H9 (cell line): Measurements from ENCODE around the gene CCBE1. TPM values are rescaled to one million over a fixed set of nuclear protein-coding genes. Genes with fewer than 3 reads are reported as not detected.

ENCODE experiments used
- DNase-seq: peaks from one replicate; pipeline ENCODE4 v3.0.0-alpha.2; 2017
- H2AFZ ChIP-seq: one replicate; pipeline ENCODE4 v1.6.1; 2013; ENCODE audit warnings: mild to moderate bottlenecking, low read length, control low read depth, moderate library complexity
- H2AK5ac ChIP-seq: 2 replicates; pipeline ENCODE4 v1.6.1; 2013; ENCODE audit warnings: low read length, control low read depth, mixed read lengths; ENCODE audit not compliant: insufficient read length
- H2BK120ac ChIP-seq: one replicate; pipeline ENCODE4 v1.6.1; 2013; ENCODE audit warnings: low read depth, mild to moderate bottlenecking, low read length, control low read depth, inconsistent platforms; ENCODE audit not compliant: poor library complexity, severe bottlenecking
- H2BK12ac ChIP-seq: 2 replicates; pipeline ENCODE4 v1.6.1; 2013; ENCODE audit warnings: low read length, control low read depth, mixed read lengths, low read depth; ENCODE audit not compliant: insufficient read length
- H2BK15ac ChIP-seq: 2 replicates; pipeline ENCODE4 v1.6.1; 2013; ENCODE audit warnings: low read depth, low read length, control low read depth
- H2BK20ac ChIP-seq: one replicate; pipeline ENCODE4 v1.6.1; 2013; ENCODE audit warnings: low read depth, mild to moderate bottlenecking, low read length, control low read depth, inconsistent platforms; ENCODE audit not compliant: poor library complexity, severe bottlenecking
- H2BK5ac ChIP-seq: 2 replicates; pipeline ENCODE4 v1.6.1; 2013; ENCODE audit warnings: low read length, control low read depth, mixed read lengths; ENCODE audit not compliant: insufficient read length
- H3K14ac ChIP-seq: 2 replicates; pipeline ENCODE4 v1.6.1; 2013; ENCODE audit warnings: low read length, control low read depth; ENCODE audit not compliant: insufficient read depth
- H3K18ac ChIP-seq: 2 replicates; pipeline ENCODE4 v1.6.1; 2013; ENCODE audit warnings: low read depth, mild to moderate bottlenecking, mixed read lengths, low read length, control low read depth; ENCODE audit not compliant: insufficient read length
- H3K23ac ChIP-seq: 2 replicates; pipeline ENCODE4 v1.6.1; 2013; ENCODE audit warnings: low read length, control low read depth, mixed read lengths, low read depth; ENCODE audit not compliant: insufficient read length
- H3K23me2 ChIP-seq: 2 replicates; pipeline ENCODE4 v1.6.1; 2013; ENCODE audit warnings: low read depth, mild to moderate bottlenecking, mixed read lengths, low read length, control low read depth; ENCODE audit not compliant: insufficient read length, poor library complexity, severe bottlenecking
- H3K27ac ChIP-seq: 2 replicates; pipeline ENCODE4 v1.5.1; 2013; ENCODE audit warnings: low read length, control low read depth, mixed read lengths, low read depth; ENCODE audit not compliant: insufficient read length
- H3K27me3 ChIP-seq: 2 replicates; pipeline ENCODE4 v1.6.1; 2013; ENCODE audit warnings: low read length, control low read depth, inconsistent platforms; ENCODE audit not compliant: insufficient read depth
- H3K4ac ChIP-seq: 2 replicates; pipeline ENCODE4 v1.6.1; 2013; ENCODE audit warnings: low read depth, mild to moderate bottlenecking, control low read depth, inconsistent platforms, low read length, moderate library complexity
- H3K4me1 ChIP-seq: 2 replicates; pipeline ENCODE4 v1.6.1; 2013; ENCODE audit warnings: low read length, control low read depth, inconsistent platforms; ENCODE audit not compliant: insufficient read depth
- H3K4me2 ChIP-seq: 2 replicates; pipeline ENCODE4 v1.6.1; 2013; ENCODE audit warnings: low read length, control low read depth, mixed read lengths; ENCODE audit not compliant: insufficient read length, insufficient read depth
- H3K56ac ChIP-seq: 2 replicates; pipeline ENCODE4 v1.6.1; 2013; ENCODE audit warnings: low read depth, mild to moderate bottlenecking, mixed read lengths, low read length, control low read depth; ENCODE audit not compliant: insufficient read length
- H3K79me1 ChIP-seq: 2 replicates; pipeline ENCODE4 v1.6.1; 2013; ENCODE audit warnings: low read depth, mild to moderate bottlenecking, moderate library complexity, low read length, control low read depth, inconsistent platforms; ENCODE audit not compliant: insufficient read depth, poor library complexity, severe bottlenecking
- H3K79me2 ChIP-seq: 2 replicates; pipeline ENCODE4 v1.6.1; 2013; ENCODE audit warnings: low read length, control low read depth, inconsistent platforms; ENCODE audit not compliant: insufficient read depth
- H3K9ac ChIP-seq: 2 replicates; pipeline ENCODE4 v1.6.1; 2013; ENCODE audit warnings: low read length, control low read depth, mixed read lengths; ENCODE audit not compliant: insufficient read length; ENCODE audit errors: extremely low read depth
- H3K9me3 ChIP-seq: one replicate; pipeline ENCODE4 v1.6.1; 2013; ENCODE audit warnings: low read depth, low read length, inconsistent platforms; ENCODE audit not compliant: control insufficient read depth
- H3T11ph ChIP-seq: one replicate; pipeline ENCODE4 v1.6.1; 2013; ENCODE audit warnings: mild to moderate bottlenecking, low read length, control low read depth, inconsistent platforms
- H4K20me1 ChIP-seq: one replicate; pipeline ENCODE4 v1.6.1; 2013; ENCODE audit not compliant: control insufficient read depth, insufficient read length, insufficient read depth
- H4K5ac ChIP-seq: 2 replicates; pipeline ENCODE4 v1.6.1; 2013; ENCODE audit warnings: low read depth, mild to moderate bottlenecking, mixed read lengths, low read length, control low read depth; ENCODE audit not compliant: insufficient read length
- H4K8ac ChIP-seq: replicated peaks from 2 replicates; pipeline ENCODE4 v1.6.1; 2013; ENCODE audit warnings: low read length, control low read depth, mixed read lengths, low read depth; ENCODE audit not compliant: insufficient read length
- H4K91ac ChIP-seq: 2 replicates; pipeline ENCODE4 v1.6.1; 2013; ENCODE audit warnings: low read depth, mild to moderate bottlenecking, moderate library complexity, mixed read lengths, low read length, control low read depth; ENCODE audit not compliant: insufficient read length
- H3K27ac Mint-ChIP-seq, 3 experiments: 2 replicates in 2 of 3; 3 replicates in 1 of 3; pipeline ENCODE4 v1.8.0; 2020 to 2021; ENCODE audit warnings: mixed read lengths in 3 of 3, mild to moderate bottlenecking in 1 of 3, moderate library complexity in 1 of 3
- H3K27me3 Mint-ChIP-seq: 2 replicates; pipeline ENCODE4 v1.8.0; 2021; ENCODE audit warnings: low read depth, mild to moderate bottlenecking, moderate library complexity, mixed read lengths
- H3K36me3 Mint-ChIP-seq, 3 experiments: 2 replicates in 2 of 3; 3 replicates in 1 of 3; pipeline ENCODE4 v1.8.0; 2020 to 2021; ENCODE audit warnings: low read depth in 3 of 3, mixed read lengths in 3 of 3; ENCODE audit not compliant: insufficient read depth in 1 of 3
- H3K4me1 Mint-ChIP-seq, 2 experiments: 2 replicates each; pipeline ENCODE4 v1.8.0; 2020; ENCODE audit warnings: mixed read lengths in 2 of 2
- H3K4me3 Mint-ChIP-seq, 2 experiments: 2 replicates in 1 of 2; 3 replicates in 1 of 2; pipeline ENCODE4 v1.8.0; 2020 to 2021; ENCODE audit warnings: mild to moderate bottlenecking in 2 of 2, mixed read lengths in 2 of 2, moderate library complexity in 1 of 2
- H3K9me3 Mint-ChIP-seq, 2 experiments: 2 replicates in 1 of 2; 3 replicates in 1 of 2; pipeline ENCODE4 v1.8.0; 2020; ENCODE audit warnings: mild to moderate bottlenecking in 2 of 2, mixed read lengths in 2 of 2, moderate library complexity in 1 of 2
- WGBS: extraction: QIAGEN DNeasy Blood & Tissue Kit; methylation state at CpG from one replicate; pipeline ENCODE4 v1.1.7; 2013; ENCODE audit warnings: missing lambda C conversion rate, low lambda C conversion rate, mixed read lengths; ENCODE audit not compliant: insufficient read length; ENCODE audit errors: extremely low coverage; 5-methylcytosine and 5-hydroxymethylcytosine counted together
- total RNA-seq: library from RNA; stranded (reverse); gene quantifications from 2 replicates; pipeline ENCODE4 v1.2.1, GENCODE V29; 2021
- TF ChIP-seq, protein P1 (sequence below): fragments of 200-600 bp; sonication (generic); conservative IDR thresholded peaks from 3 replicates; pipeline ENCODE4 v1.8.0; 2021; ENCODE audit warnings: antibody characterized with exemption, mild to moderate bottlenecking

Gene CCBE1
- total RNA-seq, 1 experiment from 2014 or later: 0.39 TPM

DNA sequence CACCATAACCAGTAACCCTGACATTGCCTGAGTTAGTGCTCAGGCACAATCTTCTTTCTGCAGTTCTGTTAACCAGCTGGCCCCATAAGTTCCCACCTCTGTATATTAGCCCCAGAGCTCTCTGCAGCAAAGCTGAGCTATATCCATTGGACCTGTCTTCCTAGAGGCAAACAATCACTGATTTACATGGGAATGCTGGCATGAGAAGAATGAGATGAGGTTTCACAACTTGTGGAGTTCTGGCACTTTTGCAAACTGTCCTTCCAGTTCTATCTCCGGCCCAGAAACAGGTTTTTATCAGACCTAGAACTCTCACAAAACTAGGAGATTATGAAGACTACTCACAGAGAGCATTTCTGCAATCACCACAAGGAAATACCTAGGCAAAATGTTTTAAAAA is 7.9 kb upstream of the CCBE1 start:
- no peak overlapping the region for H2BK120ac ChIP-seq
- H3K27me3 ChIP-seq: no peaks in the 10 kb centered on the region
- H3K14ac ChIP-seq: no peak overlapping the region
- no peak overlapping the region for H3K9ac ChIP-seq
- no peak overlapping the region for H3K4me3 Mint-ChIP-seq
- H2BK12ac ChIP-seq: no peak overlapping the region
- H4K8ac ChIP-seq: no peak overlapping the region
- no peaks in the 10 kb centered on the region for H3K79me1 ChIP-seq
- no peak overlapping the region for H3K4ac ChIP-seq
- H3K4me1 Mint-ChIP-seq: peaks cover 30 to 35% of the 10 kb centered on the region in 2 experiments
- no peak overlapping the region for H2BK5ac ChIP-seq
- no peak for DNase-seq
- H3K56ac ChIP-seq: no peak overlapping the region
- no peak overlapping the region for H3K18ac ChIP-seq
- H3K23me2 ChIP-seq: no peaks in the 10 kb centered on the region
- H3K23ac ChIP-seq: no peak overlapping the region
- no peak overlapping the region for H2BK20ac ChIP-seq
- no peaks in the 10 kb centered on the region for H4K20me1 ChIP-seq
- no CpG with 5 or more reads among the region's 1 CpG for WGBS
- H2BK15ac ChIP-seq: no peak overlapping the region
- no peak overlapping the region for H4K5ac ChIP-seq
- no peak overlapping the region for H4K91ac ChIP-seq
- no peaks in the 10 kb centered on the region for H3K9me3 ChIP-seq
- H3K36me3 Mint-ChIP-seq: no peaks in the 10 kb centered on the region
- H3T11ph ChIP-seq: no peak overlapping the region
- H2AFZ ChIP-seq: no peak overlapping the region
- H3K27ac Mint-ChIP-seq: no peak overlapping the region
- no peak overlapping the region for H3K4me2 ChIP-seq
- peaks cover 7% of the 10 kb centered on the region for H3K27me3 Mint-ChIP-seq
- H3K79me2 ChIP-seq: no peaks in the 10 kb centered on the region
- TF ChIP-seq, protein P1, sequence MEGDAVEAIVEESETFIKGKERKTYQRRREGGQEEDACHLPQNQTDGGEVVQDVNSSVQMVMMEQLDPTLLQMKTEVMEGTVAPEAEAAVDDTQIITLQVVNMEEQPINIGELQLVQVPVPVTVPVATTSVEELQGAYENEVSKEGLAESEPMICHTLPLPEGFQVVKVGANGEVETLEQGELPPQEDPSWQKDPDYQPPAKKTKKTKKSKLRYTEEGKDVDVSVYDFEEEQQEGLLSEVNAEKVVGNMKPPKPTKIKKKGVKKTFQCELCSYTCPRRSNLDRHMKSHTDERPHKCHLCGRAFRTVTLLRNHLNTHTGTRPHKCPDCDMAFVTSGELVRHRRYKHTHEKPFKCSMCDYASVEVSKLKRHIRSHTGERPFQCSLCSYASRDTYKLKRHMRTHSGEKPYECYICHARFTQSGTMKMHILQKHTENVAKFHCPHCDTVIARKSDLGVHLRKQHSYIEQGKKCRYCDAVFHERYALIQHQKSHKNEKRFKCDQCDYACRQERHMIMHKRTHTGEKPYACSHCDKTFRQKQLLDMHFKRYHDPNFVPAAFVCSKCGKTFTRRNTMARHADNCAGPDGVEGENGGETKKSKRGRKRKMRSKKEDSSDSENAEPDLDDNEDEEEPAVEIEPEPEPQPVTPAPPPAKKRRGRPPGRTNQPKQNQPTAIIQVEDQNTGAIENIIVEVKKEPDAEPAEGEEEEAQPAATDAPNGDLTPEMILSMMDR: no peak
- no peak overlapping the region for H2AK5ac ChIP-seq
- H3K4me1 ChIP-seq: peaks cover under 1% of the 10 kb centered on the region; the same call in 1 of the 2 replicates
- H3K27ac ChIP-seq: no peak overlapping the region
- peaks cover 2 to 4% of the 10 kb centered on the region in 2 experiments; a peak in 1 of 5 replicates for H3K9me3 Mint-ChIP-seq
